GM21737 (cell line): Measurements from ENCODE around the gene REC114.
"Not testable (repeated sequence)": the region's sequence is repeated elsewhere in the genome, so short reads cannot be mapped to it uniquely, and the experiment has no call there.

Experiments used
- ATAC-seq: cut with Tn5 transposase; IDR thresholded peaks from one replicate; pipeline ENCODE4 v1.9.1; 2021; ENCODE audit warnings: mild to moderate bottlenecking, moderate library complexity; ENCODE audit not compliant: unreplicated experiment

Gene REC114

DNA sequence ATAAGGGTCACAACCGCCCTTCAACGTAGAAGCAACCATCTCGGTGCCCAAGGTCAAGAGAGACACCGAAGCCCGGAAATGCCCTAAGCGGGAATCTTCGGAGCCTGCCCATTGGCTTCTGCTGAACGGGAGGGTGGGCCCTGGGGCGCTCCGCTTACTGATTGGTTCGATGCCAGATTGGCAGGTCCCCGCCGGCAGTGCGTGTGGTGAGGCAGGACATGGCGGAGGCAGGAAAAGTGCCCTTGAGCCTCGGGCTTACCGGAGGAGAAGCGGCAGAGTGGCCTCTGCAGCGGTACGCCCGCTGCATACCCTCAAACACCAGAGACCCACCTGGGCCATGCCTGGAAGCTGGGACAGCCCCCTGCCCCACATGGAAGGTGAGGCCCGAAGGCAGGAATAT is at the start of gene REC114:
Gene REC114, plus strand, starts transcription at position 197 of the 400 bp plus-strand sequence. Its CDS starts 22 bp downstream, at position 219.
- ATAC-seq, result no peak

DNA sequence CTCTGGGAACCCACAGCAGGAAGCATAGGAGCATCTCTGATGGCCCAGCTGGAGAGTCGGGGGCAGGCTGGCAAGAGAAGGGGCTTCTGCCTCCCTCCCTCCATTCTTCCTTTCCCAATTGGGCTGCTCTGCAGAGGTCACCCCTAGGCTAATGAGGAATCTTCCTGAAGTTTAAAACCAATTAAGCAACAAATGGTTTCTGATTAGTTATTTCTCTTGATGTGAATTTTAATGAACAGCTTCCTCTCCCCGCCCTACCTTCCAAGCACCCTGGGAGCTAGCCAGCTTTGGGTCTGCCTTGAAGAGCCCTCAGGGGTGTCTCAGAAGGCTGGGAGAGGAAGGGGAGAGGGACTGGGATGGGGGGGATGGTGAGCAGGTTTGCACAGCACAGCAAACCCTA is 49.6 kb upstream of the REC114 start:
- no peak for ATAC-seq

GRCh38 chr15:73394782-73395181 is 48.2 kb upstream of the REC114 start:
- ATAC-seq, result no peak

GRCh38 chr15:73395671-73396070 is 47.3 kb upstream of the REC114 start:
- no peak for ATAC-seq

DNA sequence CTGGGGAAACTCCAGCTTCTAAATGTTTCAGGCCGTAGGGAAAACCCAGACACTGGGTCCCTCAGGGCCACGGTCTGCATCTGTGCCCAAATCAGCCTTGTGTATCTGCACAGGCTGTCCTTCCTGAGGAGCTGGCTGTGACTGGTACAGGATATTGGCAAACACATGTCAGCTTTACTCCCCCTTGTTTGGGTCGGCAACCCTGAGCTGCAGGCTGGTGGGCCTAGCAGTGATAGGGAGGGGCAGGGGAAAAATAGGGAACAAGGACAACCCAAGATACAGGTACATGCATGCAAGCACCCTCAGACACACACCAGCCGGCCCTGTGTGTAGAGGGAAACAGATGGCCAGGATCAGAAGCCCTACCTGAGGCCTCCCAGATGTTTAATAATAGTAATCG is 45.5 kb upstream of the REC114 start:
- ATAC-seq, result no peak

- no peak for ATAC-seq
Measured at GRCh38 chr15:73398861-73399260, 44.1 kb upstream of the REC114 start.

- not testable (repeated sequence) for ATAC-seq
Measured at GRCh38 chr15:73400222-73400621, 42.7 kb upstream of the REC114 start.

GRCh38 chr15:73403171-73403570 is 39.8 kb upstream of the REC114 start:
- ATAC-seq, result no peak

- ATAC-seq, result no peak
Measured at GRCh38 chr15:73414876-73415275, 28.1 kb upstream of the REC114 start.

- ATAC-seq, result no peak
Measured at GRCh38 chr15:73424506-73424905, 18.5 kb upstream of the REC114 start.

DNA sequence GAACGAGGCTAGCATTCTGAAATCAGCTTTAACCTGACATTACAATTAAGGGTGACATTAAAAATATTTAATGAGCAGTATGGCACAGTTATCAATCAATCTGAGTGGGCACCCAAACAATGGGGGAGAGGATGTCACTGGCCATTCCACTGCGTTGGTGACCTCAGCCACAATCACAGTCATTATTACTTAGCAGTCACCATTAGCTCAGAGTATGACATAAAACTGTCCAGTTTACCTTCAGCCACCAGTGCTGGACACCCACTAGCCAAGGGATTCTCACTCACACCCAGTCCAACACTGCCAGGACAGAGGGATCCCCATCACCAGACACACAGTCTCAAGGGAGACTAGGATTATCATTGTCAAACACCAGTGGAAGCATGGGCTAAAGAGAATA is 17.5 kb upstream of the REC114 start:
- ATAC-seq, result no peak

- ATAC-seq, result no peak
Measured at GRCh38 chr15:73426323-73426994, 16.5 kb upstream of the REC114 start.

DNA sequence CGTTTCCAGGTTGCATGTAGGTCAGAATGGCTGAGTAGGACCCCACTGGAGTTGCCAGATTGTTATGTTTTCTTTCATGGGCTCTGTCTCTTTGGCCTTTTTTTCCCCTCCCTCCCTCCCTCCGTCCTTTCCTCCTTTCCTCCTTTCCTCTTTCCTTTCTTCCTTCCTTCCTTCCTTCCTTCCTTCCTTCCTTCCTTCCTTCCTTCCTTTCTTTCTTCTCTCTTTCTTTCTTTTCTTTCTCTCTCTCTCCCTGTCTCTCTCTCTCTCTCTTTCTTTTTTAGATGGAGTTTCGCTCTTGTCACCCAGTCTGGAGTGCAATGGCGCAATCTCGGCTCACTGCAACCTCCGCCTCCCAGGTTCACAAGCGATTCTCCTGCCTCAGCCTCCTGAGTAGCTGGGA is 11.6 kb upstream of the REC114 start:
- ATAC-seq, result not testable (repeated sequence)

GRCh38 chr15:73433873-73434272 is 9.1 kb upstream of the REC114 start:
- ATAC-seq, result no peak

DNA sequence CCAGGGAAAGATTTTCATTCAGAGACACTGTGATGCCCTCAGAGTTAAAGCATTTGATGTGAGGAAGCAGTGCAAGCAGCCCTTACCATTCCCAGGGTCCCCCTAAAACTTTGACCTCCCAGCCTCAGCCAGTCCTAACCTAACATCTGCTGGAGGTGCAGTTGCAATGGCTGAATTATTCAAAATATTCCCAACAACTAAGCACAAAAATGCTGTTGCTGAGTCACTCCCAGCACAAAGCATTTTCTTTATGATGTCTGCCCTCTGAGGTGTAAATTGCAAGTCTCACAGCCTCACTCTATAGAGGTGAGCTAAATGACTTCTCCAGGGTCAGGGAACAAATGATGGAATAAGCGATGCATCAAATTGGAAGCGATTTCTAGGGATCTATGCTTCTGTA is 6.4 kb upstream of the REC114 start:
- ATAC-seq, result no peak

DNA sequence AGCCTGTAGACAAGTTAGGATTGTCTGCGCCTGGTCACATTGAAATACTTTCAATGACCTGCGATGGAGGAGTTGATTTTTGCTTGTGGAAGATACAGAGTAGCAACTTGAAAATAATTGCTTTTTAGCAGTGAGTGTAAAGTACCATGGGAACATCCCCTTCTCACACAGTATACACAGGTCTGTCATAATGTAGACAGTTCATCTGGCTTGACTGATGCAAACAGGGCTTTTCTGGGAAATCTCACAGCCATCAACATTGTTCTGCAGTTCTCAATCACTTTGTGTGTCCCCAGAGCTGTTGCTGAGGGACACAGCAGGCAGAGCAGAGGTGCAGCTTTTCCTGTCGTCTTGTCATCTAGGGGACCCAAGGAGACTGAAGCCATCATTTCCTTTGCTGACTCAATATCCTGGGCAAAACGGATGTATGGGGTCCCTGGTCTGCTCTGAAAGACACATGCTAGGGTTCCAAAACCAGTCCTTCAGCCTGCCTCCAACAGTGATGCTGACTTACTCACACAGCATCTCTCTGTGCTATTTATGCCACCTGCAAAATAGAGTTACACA is 5.3 kb upstream of the REC114 start:
- ATAC-seq, result no peak

- no peak for ATAC-seq
Measured at GRCh38 chr15:73438651-73439050, 4.3 kb upstream of the REC114 start.

DNA sequence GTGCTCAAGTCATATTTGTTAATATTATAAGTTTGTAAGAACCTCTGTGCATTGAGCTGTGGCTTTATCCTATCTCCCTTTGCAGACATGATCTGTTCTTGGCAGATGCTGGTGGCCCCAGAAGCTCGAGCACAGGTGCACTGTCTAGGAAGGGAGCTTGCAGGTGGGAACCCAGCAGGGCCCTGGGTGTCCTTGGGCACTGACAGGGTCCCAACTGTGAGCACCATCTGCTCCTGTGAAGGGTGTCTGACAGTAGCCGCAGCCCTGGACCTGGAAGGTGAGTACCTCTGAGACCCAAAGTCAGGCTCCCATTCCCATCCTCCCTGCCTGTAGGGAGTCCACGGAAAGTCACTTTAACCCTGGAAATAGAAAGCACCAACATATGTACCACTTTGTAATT is 2.4 kb upstream of the REC114 start:
- ATAC-seq, result no peak

- ATAC-seq, result no peak
Measured at GRCh38 chr15:73442421-73442820, 543 bp upstream of the REC114 start.

- ATAC-seq, result not testable (repeated sequence)
Measured at GRCh38 chr15:73447471-73447870, 4.5 kb downstream of the REC114 start.

- ATAC-seq, result not testable (repeated sequence)
Measured at GRCh38 chr15:73448158-73448758, 5.3 kb downstream of the REC114 start.

DNA sequence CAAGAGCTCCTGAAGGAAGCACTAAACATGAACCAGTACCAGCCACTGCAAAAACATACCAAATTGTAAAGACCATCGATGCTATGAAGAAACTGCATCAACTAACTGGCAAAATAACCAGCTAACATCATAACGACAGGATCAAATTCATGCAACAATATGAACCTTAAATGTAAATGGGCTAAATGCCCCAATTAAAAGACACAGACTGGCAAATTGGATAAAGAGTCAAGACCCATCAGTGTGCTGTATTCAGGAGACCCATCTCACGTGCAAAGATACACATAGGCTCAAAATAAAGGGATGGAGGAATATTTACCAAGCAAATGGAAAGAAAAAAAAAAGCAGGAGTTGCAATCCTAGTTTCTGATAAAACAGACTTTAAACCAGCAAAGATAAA is 7.0 kb downstream of the REC114 start:
- not testable (repeated sequence) for ATAC-seq
